ENCODE data around the gene WRAP53.

Gene WRAP53

GRCh38 chr17:7747635-7748071, 59.4 kb downstream of the WRAP53 start:
- DNase-seq, result no peak

GRCh38 chr17:7748076-7748775, 59.9 kb downstream of the WRAP53 start:
- no peak for DNase-seq

GRCh38 chr17:7750321-7750821, 62.1 kb downstream of the WRAP53 start:
- DNase-seq, result no peak

Measured in CD4-positive, alpha-beta T cell treated with Interferon gamma for 1 hour (primary cell).